HG03097 (cell line): ENCODE results near the gene LONRF3.
A peak's percentile ranks its signal among the peaks of the same experiment; 100 is the strongest.
"Not testable (repeated sequence)": the region's sequence is repeated elsewhere in the genome, so short reads cannot be mapped to it uniquely, and the experiment has no call there.

ENCODE experiments used
- ATAC-seq: cut with Tn5 transposase; IDR thresholded peaks from one replicate; pipeline ENCODE4 v1.9.1; 2021; ENCODE audit not compliant: unreplicated experiment, low FRiP score

LONRF3 gene

GRCh38 chrX:118980761-118981160 is 6.3 kb downstream of the LONRF3 start:
- no peak for ATAC-seq

DNA sequence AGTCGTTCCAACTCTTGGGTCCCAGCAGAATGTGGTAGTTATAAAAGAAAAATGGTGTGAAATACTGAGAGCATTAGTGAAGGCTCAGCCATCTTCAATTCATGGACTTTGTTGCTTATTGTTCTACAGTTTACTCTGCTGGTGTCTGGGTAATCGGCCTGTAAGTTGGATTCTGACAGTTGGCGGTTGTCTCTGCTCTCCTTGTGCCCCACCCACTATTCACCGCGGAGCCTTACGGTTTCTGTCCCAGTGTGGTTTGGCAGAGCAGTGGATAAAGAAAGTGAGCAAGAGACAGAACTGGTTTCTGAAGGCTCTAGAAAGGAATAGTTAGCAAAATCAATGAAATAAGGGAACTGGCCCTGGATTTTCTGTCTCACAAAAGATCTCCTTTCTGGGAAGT is 9.1 kb downstream of the LONRF3 start:
- no peak for ATAC-seq

GRCh38 chrX:118988911-118989310 is 14.5 kb downstream of the LONRF3 start:
- ATAC-seq: no peak

DNA sequence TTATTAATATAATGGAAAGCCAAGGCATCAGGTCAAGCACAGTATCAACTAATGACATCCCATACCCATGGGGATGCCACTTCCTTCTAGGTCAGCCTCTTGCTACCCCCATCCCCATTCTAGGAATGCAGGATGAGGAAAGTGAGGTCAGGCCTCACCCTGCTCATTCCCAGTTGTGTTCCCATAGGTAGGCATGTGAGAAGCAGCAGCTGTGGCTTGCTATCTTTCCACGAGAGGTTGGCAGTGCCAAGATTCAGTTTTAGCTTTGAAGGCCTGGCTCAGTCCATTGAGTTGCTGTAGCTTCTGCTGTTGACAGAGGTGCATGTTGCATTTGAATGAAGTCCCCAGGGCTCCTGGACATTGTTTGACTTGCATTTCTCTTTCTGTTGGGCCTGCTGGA is 15.5 kb downstream of the LONRF3 start:
- ATAC-seq: no peak

GRCh38 chrX:118990512-118991227 is 16.3 kb downstream of the LONRF3 start:
- ATAC-seq: no peak

GRCh38 chrX:118992441-118993121 is 18.2 kb downstream of the LONRF3 start:
- not testable (repeated sequence) for ATAC-seq

DNA sequence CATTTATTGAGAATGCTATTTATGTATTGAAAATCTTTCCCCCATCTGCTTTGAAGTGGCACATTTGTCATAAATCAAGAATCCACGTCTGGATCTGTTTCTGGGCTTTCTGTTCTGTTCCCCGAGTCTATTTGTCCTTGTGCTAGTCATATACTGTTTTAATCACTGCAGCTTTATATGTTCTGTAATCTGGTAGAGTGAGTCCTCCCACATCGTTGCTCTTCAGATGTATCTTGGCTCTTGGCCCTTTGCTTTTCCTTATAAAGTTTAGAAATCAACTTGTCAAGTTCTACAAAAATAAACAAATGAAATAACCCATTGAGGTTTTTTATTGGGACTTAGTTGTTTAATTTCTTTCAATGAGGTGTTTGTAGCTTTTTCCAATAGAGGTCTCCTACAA is 29.0 kb downstream of the LONRF3 start:
- ATAC-seq: no peak

GRCh38 chrX:119004920-119005524 is 30.6 kb downstream of the LONRF3 start:
- ATAC-seq: no peak

- ATAC-seq: no peak
Measured at GRCh38 chrX:119007189-119007770, 32.9 kb downstream of the LONRF3 start.

- ATAC-seq: no peak
Measured at GRCh38 chrX:119008110-119008744, 33.8 kb downstream of the LONRF3 start.

DNA sequence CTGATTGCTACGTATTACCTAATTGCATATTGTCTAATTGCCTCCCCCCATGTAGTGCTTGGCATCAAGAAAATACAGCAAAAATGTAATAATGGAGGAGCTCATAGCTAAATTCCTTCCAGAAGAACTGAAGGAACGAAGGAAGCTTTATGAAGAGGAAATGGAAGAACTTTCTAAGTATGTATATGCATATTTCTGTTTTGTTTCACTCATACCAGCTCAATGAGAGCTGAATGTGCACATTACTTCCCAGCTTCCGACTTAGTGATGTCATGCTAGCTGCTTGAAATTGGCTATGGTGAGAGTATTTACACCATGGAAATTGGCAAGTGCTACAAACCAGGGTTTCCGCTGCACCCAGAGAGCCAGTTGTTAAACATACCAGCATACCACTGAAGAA is 34.7 kb downstream of the LONRF3 start:
- no peak for ATAC-seq

DNA sequence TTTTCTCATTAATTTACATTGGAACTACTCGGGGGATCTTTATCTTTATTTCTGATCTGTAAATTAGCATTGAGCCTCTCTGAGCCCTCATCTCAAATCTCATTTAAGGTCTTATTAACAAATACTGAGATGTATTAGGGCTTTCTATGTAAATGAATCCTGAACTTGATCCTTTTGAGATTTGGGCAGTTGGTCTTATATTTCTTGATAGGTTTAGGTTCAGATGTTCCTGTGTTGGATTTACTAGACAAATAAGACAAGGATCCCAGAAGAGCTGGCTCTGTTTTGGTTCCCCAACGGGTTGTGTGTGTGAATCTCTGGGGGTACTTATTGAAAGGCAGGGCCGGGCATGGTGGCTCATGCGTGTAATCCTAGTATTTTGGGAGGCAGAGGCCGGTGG is 36.1 kb downstream of the LONRF3 start:
- ATAC-seq: no peak

DNA sequence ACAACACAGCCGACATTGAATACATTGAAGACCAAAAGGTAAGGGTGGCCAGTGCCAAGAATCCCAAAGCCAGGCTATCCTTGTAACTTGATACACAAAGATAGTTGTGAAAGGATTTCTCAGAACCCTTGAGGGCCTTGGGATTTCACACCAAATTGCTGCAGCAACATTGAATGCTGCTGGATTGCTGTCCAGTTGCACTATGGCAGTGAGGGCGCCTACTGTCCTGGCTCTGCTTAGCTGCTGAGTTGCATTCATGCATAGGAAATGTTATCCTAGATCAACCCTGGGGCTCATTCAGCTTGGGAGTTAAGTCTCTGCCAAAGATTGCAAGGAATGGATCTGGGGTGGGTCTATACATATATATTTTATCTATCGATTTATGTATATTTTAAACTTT is 38.7 kb downstream of the LONRF3 start:
- no peak for ATAC-seq

- ATAC-seq: peak; percentile 90
Measured at GRCh38 chrX:119015407-119016237, 41.2 kb downstream of the LONRF3 start.

- ATAC-seq: no peak
Measured at GRCh38 chrX:119017077-119017476, 42.7 kb downstream of the LONRF3 start.

- no peak for ATAC-seq
Measured at GRCh38 chrX:119025900-119026299, 51.5 kb downstream of the LONRF3 start.

DNA sequence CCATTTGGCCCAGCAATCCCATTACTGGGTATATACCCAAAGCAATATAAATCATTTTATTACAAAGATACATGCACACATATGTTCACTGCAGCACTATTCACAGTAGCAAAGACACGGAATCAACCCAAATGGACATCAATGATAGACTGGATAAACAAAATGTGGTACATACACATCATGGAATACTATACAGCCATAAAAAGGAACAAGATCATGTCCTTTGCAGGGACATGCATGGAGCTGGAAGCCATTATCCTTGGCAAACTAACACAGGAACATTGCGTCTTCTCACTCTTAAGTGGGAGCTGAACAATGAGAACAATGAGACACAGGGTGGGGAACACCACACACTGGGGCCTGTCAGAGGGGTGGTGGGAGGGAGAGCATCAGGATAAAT is 51.9 kb downstream of the LONRF3 start:
- not testable (repeated sequence) for ATAC-seq

DNA sequence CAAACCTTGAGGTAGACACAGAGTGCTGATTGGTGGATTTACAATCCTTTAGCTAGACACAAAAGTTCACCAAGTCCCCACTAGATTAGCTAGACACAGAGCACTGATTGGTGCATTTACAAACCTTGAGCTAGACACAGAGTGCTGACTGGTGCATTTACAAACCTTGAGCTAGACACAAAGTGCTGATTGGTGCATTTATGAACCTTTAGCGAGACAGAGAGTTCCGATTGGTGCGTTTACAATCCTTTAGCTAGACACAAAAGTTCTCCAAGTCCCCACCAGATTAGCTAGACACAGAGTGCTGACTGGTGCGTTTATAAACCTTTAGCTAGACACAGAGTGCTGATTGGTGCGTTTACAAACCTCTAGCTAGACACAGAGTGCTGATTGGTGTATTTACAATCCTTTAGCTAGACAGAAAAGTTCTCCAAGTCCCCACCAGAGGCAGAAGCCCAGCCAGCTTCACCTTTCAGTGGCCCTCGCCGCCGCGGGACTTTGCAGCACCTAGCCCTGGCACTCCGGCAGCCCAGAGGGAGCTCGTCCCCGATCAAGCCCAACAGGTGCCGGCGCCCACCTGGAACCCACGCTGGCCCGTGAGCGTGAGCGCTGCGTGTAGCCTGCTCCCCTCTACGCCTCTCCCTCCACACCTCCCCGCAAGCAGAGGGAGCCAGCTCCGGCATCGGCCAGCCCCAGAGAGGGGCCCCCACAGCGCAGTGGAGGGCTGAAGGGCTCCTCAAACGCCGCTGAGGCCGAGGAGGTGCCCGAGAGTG is 53.7 kb downstream of the LONRF3 start:
- not testable (repeated sequence) for ATAC-seq

DNA sequence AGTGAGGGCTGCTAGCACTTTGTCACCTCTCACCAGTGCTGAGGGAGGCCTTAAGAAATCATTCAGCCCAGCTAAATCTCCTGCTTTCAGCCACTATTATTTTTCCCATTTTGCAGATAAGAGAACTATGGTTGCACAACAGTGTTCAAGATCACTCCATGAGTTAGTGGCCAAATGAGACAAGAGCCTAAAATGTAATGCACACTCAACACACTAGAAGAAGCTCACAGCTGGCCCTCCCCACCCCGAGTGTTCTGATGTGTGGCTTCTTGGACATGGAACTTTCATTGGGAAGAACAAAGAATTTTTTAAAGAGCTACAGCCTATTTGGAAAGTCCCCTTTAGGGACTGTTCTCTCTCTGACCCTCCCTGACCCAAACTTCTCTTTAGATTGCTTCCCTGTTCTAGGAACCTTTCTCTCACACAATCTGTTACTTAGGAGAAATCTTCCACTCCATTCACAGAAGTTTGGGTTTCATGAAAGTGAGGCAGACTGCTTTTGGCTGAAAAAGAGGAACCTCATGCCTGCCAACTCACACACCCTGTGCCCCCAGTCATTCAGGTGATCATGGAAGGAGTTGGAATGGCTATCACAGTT is 54.4 kb downstream of the LONRF3 start:
- no peak for ATAC-seq
